ENCODE data around the gene TESK2.
"Not testable (repeated sequence)": the region's sequence is repeated elsewhere in the genome, so short reads cannot be mapped to it uniquely, and the experiment has no call there.

Gene TESK2

DNA sequence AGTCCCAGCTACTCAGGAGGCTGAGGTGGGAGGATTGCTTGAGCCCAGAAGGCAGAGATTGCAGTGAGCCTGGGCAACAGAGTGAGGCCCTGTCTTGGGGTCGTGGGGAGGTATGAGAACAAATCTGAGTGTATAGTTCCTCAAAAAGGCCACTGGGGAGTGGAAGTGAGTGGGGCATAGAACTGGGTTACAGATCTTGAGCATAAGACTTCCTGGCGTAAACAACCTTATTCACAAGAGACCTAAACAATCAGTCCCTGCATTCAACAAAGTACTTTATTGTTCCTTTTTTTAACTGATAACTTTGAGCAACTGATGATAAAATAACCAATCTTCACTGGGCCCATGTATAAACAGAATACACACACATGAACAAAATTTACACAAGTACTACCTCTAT lies 78.1 kb downstream of the TESK2 start:
- DNase-seq (ENCODE audit: low read depth in 2 of 2), result no peak

DNA sequence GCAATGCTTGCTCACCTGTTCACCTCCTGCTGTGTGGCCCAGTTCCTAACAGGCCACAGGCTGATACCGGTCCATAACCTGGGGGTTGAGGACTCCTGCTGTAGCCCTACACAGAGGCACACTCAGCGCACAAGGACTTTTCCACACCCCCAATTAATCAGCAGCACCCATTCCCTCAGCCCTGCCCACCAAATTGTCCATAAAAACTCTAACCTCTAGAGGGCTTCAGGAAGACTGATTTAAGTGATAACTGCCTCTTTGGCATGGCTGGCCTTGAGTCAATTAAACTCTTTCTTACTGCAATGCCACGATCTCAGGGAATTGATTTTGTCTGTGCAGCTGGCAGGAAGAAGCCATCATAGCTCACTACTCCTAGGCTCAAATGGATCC lies 79.5 kb downstream of the TESK2 start:
- no peak for DNase-seq (ENCODE audit: low read depth in 2 of 2)

DNA sequence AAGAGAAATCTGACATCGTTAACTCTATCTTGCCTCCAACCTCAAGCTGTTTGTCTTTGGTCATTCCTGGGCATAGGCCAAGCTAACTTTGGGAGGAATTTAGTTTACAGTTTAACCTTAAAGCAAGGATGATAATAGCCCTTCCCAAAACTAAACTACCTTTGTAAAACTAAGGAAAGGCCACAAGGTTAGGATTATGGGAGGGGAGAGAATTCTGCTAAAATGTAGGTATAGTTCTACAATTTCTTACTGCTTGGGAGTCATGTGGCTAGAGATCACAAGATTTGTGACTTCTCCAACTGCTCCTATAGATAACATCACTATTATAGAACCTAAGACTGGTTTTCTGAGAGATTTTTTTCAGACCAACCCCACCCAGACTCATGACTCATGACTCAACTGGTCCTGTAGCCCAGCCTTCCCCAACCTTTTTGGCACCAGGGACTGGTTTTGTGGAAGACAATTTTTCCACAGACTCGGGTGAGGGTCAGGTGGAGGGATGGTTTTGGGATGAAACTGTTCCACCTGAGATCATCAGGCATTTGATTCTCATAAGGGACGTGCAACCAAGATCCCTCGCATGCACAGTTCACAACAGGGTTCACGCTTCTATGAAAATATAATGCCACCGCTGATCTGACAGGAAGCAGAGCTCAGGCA lies 80.0 kb downstream of the TESK2 start:
- DNase-seq (ENCODE audit: low read depth in 2 of 2), result no peak

DNA sequence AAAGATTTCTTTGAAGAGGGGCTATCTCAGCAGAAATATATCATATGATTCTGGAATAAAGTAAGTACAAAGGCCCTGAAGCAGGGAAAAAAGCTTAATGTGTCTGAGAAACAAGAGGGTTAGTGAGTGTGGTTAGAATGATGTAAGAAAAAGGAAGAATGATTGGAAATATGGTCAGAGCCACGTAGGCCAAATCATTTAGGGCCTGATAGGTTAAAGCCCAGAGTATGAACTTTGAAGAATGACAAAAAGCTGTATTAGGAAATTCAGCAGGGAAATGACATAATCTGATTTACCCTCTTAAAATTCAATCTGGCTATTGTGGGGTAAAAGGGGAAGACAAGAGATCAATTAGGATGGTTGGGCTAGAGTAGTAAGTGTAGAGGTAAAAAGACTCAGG lies 81.7 kb downstream of the TESK2 start:
- no peak for DNase-seq (ENCODE audit: low read depth in 2 of 2)

DNA sequence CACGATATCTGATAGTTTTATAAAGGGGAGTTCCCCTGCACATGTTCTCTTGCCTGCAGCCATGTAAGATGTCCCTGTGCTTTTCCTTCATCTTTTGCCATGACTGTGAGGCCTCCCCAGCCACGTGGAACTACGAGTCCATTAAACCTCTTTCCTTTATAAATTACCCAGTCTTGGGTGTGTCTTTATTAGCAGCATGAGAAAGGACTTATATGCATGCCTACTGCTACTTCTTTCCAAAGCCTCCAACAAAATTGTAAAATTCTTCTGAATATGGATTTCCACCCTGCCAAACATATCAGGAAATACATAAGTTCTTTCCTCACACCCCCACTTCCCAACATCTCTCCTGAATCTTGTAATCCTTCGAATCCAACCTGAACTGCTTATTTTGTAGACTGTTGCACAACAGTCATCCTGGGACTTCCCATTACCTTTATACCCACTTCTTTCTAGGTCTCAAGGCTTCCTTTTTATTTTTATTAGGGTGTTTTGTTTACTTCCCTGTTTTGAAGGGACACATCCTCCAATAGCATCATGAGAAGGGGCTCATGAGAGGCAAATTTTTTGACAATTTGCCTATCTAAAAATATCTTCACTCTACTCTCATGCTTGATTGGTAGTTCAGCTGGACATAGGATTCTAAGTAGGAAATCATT lies 83.2 kb downstream of the TESK2 start:
- no peak for DNase-seq (ENCODE audit: low read depth in 2 of 2)

DNA sequence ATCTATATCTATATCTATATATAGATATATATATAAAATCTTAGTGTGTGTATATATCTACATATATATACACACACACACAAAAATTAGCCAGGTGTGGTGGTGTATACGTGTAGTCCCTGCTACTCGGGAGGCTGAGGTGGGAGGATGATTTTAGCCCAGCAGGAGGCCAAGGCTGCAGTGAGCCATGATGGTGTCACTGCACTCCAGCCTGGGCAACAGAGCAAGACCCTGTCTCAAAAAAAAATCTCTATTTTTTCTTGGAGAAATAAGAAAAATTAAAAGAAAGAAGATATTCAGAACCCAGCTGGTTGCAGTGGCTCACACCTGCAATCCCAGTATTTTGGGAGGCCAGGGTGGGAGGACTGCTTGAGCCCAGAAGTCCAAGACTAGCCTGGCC lies 85.3 kb downstream of the TESK2 start:
- DNase-seq (ENCODE audit: low read depth in 2 of 2), result no peak

DNA sequence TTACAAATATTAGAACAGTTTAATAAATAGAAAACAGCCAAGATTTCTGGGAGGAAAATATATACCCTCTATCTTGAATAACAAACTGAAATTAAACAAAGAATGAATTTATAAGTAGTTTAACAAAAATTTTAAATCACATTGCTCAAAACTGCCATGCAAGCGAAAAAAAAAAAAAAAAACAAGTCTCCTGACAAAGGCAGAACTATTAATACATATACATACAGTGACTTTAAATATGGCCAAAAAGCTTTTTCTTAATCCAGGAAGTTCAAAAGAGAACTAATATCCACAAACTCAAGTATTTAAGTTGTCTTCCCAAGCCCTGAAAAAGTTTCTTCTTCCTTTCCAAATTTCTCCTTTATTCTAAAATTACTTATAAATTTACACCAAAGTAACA lies 87.2 kb downstream of the TESK2 start:
- DNase-seq (ENCODE audit: low read depth in 2 of 2), result no peak

DNA sequence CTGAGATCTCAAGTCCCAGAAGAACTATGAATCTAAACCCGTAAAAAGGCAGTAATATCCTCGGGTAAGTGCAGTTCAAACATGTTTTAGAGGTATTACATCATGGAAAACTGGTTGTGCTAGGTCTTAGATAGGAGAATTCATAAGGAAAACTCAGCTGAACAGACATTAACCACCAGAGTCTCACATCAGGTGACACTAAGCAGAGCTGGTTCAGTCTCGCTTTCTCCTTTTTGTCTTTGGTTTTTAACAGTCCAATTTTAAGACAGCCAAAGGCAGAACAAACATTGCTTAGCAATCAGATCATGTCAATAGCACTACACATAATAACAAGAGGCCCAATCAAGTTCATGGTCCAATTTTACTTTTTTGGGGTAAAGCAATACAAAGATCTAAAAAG lies 87.7 kb downstream of the TESK2 start:
- no peak for DNase-seq (ENCODE audit: low read depth in 2 of 2)

DNA sequence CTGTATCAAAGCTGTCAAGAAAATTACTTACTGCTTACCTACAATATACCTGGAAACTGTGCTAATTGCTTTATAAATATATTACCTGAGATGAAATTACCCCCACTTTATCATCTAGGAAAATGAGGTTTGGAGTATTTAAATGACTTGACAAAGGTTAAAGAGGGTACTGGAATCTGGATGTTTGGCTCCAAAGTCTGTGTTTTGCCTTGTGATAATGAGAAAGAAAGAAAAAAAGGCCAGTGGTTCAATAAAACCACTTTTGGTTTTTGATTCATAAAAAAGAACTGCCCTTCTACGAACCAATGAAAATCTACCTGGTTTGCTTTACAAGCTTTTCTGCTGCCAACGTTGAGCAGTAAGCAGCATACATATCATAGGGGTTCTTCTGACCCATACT lies 89.4 kb downstream of the TESK2 start:
- no peak for DNase-seq (ENCODE audit: low read depth in 2 of 2)

DNA sequence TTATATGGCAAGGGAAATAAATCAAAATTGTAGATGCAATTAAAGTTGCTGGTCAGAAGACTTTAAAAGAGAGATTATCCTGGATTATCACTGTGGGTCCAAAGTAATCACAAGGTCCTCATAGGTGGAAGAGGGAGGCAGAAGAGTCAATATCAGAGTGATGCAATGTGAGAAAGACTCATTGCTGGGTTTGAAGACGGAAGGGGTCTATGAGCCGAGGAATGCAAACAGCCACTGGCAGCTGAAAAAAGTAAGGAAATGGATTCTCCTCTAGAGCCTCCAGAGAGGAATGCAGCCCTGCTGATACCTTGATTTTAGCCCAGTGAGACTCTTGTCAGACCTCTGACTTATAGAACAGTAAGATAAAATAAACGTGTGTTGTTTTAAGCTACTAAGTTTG lies 90.9 kb downstream of the TESK2 start:
- DNase-seq (ENCODE audit: low read depth in 2 of 2), result no peak

DNA sequence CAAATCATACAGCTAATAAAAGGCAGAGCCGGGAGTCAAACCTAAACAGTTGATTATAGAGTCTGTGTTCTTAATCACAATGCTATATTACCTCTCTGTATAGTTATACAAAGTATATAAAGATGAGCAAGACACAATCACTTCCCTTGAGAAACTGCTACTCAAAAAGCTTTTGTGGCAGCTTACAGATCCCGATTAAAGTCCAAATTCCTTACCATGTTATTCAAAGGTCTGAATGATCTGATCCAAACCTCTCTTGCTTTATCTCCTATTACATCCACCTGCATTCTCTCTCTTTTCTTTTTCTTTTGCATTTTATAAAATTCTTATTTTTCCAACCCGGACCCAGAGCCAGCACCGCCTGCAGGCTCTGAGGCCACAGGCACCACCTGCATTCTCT lies 93.7 kb downstream of the TESK2 start:
- DNase-seq (ENCODE audit: low read depth in 2 of 2), result no peak

DNA sequence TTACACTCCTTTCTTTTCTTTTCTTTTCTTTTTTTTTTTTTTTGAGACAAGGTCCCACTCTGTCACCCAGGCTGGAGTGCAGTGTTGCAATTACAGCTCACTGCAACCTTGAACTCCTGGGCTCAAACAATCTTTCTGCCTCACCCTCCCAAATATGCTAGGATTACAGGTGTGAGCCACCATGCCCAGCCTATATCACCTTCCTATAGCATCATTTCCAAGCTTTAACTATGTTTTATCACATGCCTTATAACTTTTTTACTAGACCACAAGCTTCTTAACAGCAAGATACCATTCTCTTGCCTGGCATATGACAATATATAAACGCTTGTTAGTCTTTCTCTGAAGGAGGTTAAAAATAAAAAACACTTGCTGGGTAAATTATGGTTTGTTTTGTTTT lies 95.4 kb downstream of the TESK2 start:
- DNase-seq (ENCODE audit: low read depth in 2 of 2), result no peak

DNA sequence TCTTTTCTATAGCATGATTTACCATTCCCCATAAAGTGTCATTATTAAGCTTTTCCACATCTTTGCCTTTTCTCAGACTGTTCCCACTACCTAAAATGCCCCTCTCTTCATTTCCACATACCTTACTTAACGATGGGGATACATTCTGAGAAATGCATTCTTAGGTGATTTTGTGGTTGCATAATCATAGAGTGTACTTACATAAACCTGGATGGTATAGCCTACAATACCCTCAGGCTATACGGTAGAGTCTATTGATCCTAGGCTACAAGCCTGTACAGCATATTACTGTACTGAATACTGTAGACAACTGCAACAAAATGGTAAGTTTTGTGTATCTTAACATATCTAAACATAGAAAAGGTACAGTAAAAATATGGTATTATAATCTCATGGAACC lies 95.9 kb downstream of the TESK2 start:
- DNase-seq (ENCODE audit: low read depth in 2 of 2), result no peak

DNA sequence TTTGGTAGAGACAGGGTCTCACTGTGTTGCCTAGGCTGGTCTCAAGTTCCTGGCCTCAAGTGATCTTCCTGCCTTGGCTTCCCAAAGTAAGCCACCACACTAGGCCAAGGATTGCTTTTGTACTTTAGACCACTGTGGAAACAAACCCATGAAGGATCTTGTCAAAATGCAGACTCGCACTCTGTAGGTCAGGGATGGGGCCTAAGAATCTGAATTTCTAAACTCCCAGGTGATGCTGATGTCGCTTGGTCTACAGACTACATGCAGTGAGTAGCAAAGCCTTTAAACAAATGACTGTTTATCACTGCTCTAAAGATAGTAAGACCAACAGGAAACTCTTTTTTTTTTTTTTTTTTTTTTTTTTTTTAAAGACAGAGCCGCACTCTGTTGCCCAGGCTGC lies 96.6 kb downstream of the TESK2 start:
- no peak for DNase-seq (ENCODE audit: low read depth in 2 of 2)

DNA sequence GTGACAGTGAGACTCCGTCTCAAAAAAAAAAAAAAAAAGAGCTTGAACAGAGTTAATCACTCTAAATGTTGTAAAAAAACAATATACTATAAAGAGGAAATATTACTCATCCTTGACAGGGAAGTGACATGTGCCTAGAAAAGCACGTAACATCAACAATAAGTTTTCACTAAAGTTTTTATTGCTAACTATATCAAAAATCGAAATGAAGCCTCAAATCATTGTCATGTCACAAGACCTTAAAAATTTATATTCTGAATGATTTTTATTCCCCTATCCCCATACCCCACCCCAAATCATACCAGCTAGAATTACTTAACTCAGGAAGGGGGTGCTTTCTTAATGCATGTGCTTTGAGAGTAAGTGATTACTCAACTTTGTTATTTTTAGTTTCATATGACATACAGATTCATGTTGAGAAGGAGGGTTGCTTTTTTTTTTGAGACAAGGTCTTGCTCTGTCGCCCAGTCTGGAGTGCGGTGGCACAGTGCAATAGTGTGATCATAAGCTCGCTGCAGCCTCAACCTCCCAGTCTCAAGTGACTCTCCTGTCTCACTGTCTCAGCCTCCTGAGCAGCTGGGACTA lies 97.2 kb downstream of the TESK2 start:
- DNase-seq (ENCODE audit: low read depth in 2 of 2), result no peak

DNA sequence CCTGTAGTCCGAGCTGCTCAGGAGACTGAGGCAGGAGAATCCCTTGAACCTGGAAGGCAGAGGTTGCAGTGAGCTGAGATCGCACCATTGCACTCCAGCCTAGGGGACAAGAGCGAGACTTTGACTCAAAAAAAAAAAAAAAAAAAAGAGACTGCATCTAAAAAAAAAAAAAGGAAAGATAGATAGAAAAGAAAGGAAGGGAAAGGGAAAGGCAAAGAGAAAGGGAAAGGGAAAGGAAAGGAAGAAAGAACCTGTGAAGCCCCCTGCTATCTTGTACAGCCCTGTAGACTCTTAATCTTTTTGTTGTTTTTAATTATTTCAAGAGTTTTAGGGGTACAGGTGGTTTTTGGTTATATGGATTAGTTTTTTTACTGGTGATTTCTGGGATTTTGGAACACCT lies 104.7 kb downstream of the TESK2 start:
- DNase-seq (ENCODE audit: low read depth in 2 of 2), result no peak

DNA sequence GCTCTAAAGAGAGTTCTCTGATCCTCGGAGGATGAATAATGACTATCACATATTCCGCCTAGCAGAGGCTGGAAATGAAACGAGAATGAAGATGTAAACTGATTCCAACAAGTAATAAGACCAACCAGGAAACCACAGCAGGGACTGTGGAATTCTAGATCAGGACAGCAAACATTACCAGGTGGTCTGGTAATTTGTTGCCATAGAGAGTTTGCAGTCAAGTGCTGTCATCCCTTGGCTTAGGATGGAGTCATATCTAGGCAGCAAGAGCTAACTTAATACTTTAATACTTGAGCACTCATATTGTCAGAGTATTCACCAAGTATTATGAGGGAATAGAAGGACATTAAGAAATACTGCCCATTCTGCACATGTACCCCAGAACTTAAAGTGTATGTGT lies 105.7 kb downstream of the TESK2 start:
- no peak for DNase-seq (ENCODE audit: low read depth in 2 of 2)

DNA sequence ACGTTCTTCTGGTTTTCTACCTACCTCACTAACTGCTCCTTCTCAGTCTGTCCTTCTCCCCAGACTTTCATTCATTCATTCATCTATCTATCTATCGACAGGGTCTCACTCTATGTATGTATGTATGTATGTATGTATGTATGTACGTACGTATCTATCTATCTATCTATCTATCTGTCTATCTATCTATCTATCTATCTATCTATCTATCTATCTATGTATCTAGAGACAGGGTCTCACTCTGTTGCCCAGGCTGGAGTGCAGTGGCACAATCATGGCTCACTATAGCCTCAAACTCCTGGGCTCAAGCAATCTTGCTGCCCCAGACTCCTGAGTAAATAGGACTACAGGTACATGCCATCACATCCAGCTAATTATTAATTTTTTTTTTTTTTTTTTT lies 106.8 kb downstream of the TESK2 start:
- DNase-seq (ENCODE audit: low read depth in 2 of 2), result not testable (repeated sequence)

DNA sequence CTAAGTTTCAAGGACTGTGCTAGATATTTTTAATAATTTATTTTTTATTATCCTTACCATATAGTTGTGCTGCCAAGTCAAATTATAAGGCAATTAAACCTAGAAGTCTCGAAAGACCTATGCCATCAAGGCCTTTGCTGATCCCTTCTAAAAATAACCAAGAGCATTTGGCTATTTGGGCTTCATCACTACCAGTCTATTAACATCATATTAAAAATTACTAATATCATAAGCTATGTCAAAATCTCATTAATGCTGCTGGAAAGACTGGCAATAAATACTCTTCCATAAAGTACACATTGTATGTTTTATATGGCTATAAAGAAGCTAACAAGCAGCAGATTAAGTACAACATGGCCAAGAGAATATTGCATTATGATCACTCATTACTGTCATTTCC lies 107.8 kb downstream of the TESK2 start:
- no peak for DNase-seq (ENCODE audit: low read depth in 2 of 2)

DNA sequence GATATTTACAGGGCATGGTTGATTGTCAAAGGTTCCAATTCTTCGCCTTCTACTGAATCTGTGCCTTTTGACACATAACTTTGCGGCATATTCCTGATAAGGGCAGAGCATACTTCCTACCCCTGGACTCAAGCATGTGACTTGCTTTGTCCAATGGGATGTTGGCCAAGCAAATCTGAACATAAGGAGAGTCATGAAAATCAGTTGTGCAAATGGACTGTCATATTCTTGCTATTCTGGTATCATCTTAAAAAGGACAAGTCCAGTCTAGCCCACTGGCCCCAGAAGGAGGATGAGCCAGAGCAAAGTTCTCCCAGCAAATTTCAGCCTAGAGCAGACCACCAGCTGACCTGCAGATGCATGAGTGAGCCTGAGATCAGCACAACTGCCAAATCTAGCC lies 109.7 kb downstream of the TESK2 start:
- DNase-seq (ENCODE audit: low read depth in 2 of 2), result no peak

DNA sequence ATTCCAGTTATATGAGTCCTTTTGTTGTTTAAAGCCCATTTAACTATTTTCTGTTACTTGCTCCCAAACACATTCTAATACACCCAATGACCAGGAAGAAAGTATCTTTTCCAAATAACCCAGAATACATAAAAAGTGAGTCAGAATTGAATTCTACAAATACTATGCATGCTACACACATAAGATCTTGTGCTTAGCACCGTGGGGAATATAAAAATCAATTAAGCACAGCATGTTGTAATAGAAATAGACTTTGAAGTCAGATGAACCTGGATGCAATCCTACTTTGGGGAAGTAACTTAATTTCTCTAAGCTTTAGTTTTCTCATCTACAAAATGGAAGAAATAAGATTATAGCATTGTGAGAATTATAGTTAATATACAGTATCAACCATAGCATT lies 110.2 kb downstream of the TESK2 start:
- no peak for DNase-seq (ENCODE audit: low read depth in 2 of 2)

DNA sequence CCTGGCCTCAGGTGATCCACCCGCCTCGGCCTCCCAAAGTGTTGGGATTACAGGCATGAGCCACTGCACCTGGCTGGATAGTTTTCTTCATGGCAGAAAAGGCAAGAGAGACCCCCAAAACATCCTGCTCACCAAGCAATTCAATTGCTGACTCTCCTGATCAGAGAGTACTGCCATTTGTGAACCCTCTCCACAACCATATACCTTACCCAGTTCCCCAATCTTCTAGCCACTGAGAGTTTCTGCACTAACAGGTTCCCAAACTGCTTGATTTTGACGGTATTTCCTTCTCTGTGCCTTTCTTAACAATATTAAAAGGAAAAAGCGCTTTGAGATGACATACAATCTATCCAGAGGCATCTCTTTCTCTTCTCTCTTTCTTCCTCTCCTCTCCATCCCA lies 110.8 kb downstream of the TESK2 start:
- DNase-seq (ENCODE audit: low read depth in 2 of 2), result no peak

DNA sequence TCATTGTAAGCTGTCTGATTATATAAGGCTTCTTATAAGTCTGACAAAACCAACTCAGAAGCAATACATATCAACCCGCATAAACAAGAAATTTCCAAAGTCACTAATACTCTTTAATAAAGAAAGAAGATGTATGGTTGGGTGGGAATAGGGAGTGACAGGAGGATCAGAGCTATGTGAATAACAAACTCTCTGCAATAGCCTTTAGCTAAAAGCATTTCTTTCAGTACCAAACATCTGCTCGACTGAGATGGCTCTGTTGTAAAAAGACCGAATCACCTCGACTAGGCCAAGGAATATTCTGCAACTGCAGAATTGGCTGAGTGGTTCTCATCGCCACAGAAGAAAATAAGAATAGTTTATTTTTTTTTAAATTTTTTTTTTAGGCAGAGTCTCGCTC lies 111.4 kb downstream of the TESK2 start:
- DNase-seq (ENCODE audit: low read depth in 2 of 2), result no peak

DNA sequence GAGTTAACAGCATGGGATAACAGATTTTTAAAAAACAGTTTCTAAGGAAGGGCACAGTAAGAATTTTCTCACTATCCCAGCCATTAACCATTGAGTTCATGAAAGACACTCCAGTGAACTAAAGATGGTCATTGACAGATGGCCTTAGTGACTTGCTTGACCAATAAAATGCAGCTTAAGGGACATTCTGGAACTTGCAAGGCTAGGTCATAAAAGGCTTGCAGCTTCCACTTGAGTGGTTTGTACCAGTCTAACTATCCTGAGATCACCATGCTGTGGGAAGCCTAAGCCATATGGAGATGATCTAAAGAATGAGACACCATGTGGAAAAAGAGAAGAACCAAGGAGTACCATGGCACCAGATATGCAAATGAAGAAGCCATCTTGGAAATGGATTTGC lies 112.8 kb downstream of the TESK2 start:
- DNase-seq (ENCODE audit: low read depth in 2 of 2), result no peak

All from stimulated activated CD4-positive, alpha-beta T cell treated with anti-CD3 and anti-CD28 coated beads, Interleukin-1b, Interleukin-23, amount 100 ng/mL, for 4 hours (primary cell).